ENCODE measurements around the gene CNGB1. TPM values are rescaled to one million over a fixed set of nuclear protein-coding genes. Genes with fewer than 3 reads are reported as not detected.

CNGB1 gene
- total RNA-seq, 1 experiment from 2014 or later, result not detected

DNA sequence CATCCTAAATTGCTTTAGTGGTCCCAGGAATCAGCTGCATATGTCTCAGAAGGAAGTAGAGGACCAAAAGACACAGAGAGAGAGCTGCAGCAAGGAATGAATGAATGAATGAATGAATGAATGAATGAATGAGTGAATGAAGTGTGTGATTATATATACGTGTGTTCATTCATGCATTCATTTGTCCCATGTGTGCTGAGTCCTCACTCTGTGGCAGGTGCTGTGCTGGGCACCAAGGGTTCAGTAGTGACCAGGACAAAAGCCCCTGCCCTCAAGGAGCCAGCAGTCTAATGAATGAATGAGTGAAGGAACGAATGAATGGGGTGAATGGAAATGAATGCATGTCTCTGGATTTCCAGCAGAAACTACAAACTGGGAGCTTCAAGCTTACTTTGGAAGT lies 9.4 kb downstream of the CNGB1 start:
- no peak overlapping the region for H3K27ac ChIP-seq (ENCODE audit: low read depth, low read length, poor library complexity, severe bottlenecking)
- H3K4me3 ChIP-seq (ENCODE audit: low read depth, low read length, poor library complexity, severe bottlenecking), result no peak overlapping the region
- no peak for TF ChIP-seq CTCF (conservative IDR thresholded peaks at IDR 0.05; ENCODE audit: low read depth, low read length)
- TF ChIP-seq EZH2 (IDR thresholded peaks at IDR 0.05; ENCODE audit: borderline replicate concordance, low read depth, low read length, poor library complexity, severe bottlenecking), result no peak
- no peaks in the 10 kb centered on the region for H3K27me3 ChIP-seq (replicated peaks; ENCODE audit: insufficient read depth, low read depth, low read length, poor library complexity)
- no peaks in the 10 kb centered on the region for H3K4me1 ChIP-seq (ENCODE audit: insufficient read depth, low read length, poor library complexity, severe bottlenecking)
- no peaks in the 10 kb centered on the region for H3K9me3 ChIP-seq (ENCODE audit: low read depth, low read length, poor library complexity, severe bottlenecking)
- intact Hi-C loops (cut with micrococcal nuclease; ENCODE audit: unreplicated experiment), result no loop called here
- ChIA-PET POLR2A (ENCODE audit: low non-redundant PET) (no interaction called here), CTCF (no interaction called here)
- DNase-seq (ENCODE audit: low spot score), result no peak
- BruUV-seq (replicated peaks), result no TSS peak
- H3K36me3 ChIP-seq (ENCODE audit: insufficient read depth, low read length, poor library complexity, severe bottlenecking), result no peaks in the 10 kb centered on the region

- POLR2A ChIA-PET (ENCODE audit: low non-redundant PET), result no interaction called here
Measured at GRCh38 chr16:57960826-57961472, 10.0 kb downstream of the CNGB1 start.

GRCh38 chr16:57960310-57960709 lies 10.6 kb downstream of the CNGB1 start:
- intact Hi-C loops (cut with micrococcal nuclease; ENCODE audit: unreplicated experiment), result no loop called here
- POLR2A ChIA-PET (ENCODE audit: low non-redundant PET), result no interaction called here
- no TSS peak for BruUV-seq (replicated peaks)
- CTCF ChIA-PET, result interaction anchor here (0.5 kb wide), 1 partner anchor 444 kb away, joined by 7 read pairs; no protein-coding TSS in a partner anchor
- Histone ChIP-seq H3K27me3 (replicated peaks; ENCODE audit: insufficient read depth, low read depth, low read length, poor library complexity) (no peaks in the 10 kb centered on the region), H3K27ac (ENCODE audit: low read depth, low read length, poor library complexity, severe bottlenecking) (no peak overlapping the region), H3K4me3 (ENCODE audit: low read depth, low read length, poor library complexity, severe bottlenecking) (no peak overlapping the region), H3K36me3 (ENCODE audit: insufficient read depth, low read length, poor library complexity, severe bottlenecking) (no peaks in the 10 kb centered on the region), H3K9me3 (ENCODE audit: low read depth, low read length, poor library complexity, severe bottlenecking) (no peaks in the 10 kb centered on the region), H3K4me1 (ENCODE audit: insufficient read depth, low read length, poor library complexity, severe bottlenecking) (no peaks in the 10 kb centered on the region)
- TF ChIP-seq CTCF (conservative IDR thresholded peaks at IDR 0.05; ENCODE audit: low read depth, low read length) (no peak), EZH2 (IDR thresholded peaks at IDR 0.05; ENCODE audit: borderline replicate concordance, low read depth, low read length, poor library complexity, severe bottlenecking) (no peak)
- DNase-seq (ENCODE audit: low spot score), result no peak

More at GRCh38 chr16:57960826-57961472, 10.0 kb downstream of the CNGB1 start:
- Histone ChIP-seq H3K9me3 (ENCODE audit: low read depth, low read length, poor library complexity, severe bottlenecking) (no peaks in the 10 kb centered on the region), H3K36me3 (ENCODE audit: insufficient read depth, low read length, poor library complexity, severe bottlenecking) (no peaks in the 10 kb centered on the region), H3K4me1 (ENCODE audit: insufficient read depth, low read length, poor library complexity, severe bottlenecking) (no peaks in the 10 kb centered on the region), H3K27me3 (replicated peaks; ENCODE audit: insufficient read depth, low read depth, low read length, poor library complexity) (no peaks in the 10 kb centered on the region), H3K4me3 (ENCODE audit: low read depth, low read length, poor library complexity, severe bottlenecking) (no peak overlapping the region), H3K27ac (ENCODE audit: low read depth, low read length, poor library complexity, severe bottlenecking) (no peak overlapping the region)
- no peak for DNase-seq (ENCODE audit: low spot score)
- CTCF ChIA-PET, result no interaction called here
- no peak for TF ChIP-seq EZH2 (IDR thresholded peaks at IDR 0.05; ENCODE audit: borderline replicate concordance, low read depth, low read length, poor library complexity, severe bottlenecking)
- no peak for TF ChIP-seq CTCF (conservative IDR thresholded peaks at IDR 0.05; ENCODE audit: low read depth, low read length)
- no TSS peak for BruUV-seq (replicated peaks)
- intact Hi-C loops (cut with micrococcal nuclease; ENCODE audit: unreplicated experiment), result no loop called here

All from A673 (cell line).